ENCODE measurements around the gene GRID1.

Gene GRID1

DNA sequence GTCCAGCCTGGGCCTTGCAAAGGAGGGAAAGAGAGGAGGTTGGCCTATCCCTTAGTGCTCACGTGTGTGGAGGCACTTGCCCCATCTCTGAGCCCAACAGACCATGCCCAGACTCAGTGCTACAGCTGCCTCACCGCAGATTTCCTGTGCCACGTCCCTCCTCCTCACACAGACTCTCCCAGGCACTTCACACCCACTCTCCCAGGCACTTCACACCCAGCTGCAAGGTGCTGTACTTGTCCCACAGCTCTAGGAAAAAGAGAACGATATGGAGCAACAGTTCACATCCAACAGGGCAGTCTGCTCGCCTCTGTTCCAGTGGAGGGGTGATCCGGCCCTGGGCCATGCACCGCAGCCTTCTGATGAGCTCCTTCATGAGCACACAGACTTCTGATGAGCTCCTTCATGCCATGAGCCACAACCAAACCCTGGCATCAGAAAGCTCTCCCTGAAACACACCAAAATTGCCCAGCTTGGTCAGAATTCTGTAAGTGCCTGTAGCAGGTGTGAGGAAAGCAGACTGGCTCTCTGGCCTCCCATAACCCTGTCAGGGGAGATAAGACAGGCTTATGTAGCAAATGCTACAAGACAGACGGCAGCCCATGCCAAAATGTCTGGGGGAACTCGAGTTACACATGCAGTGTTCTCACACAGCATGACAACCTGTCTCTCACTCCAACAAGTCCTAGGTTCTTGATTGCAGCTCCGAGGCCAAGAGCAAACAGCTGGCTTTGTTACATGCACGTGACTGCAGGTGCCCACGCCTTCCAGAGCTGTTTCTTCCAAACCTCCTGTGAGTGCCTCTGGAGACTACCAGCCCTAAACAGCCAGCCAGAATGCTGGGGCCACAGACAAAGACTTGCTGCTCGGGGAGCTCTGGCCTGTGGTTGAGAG, 348.5 kb downstream of the GRID1 start:
- TF ChIP-seq POLR2A (IDR thresholded peaks at IDR 0.05; ENCODE audit: low read length) (no peak), GATA1 (IDR thresholded peaks at IDR 0.05; ENCODE audit: low read depth, low read length) (no peak)
- no peak for DNase-seq

- no peak for DNase-seq
- no peak for TF ChIP-seq POLR2A (IDR thresholded peaks at IDR 0.05; ENCODE audit: low read length)
Observed at GRCh38 chr10:86013568-86013967, 353.0 kb downstream of the GRID1 start.

GRCh38 chr10:86007171-86007570, 359.4 kb downstream of the GRID1 start:
- no peak for DNase-seq
- TF ChIP-seq POLR2A (IDR thresholded peaks at IDR 0.05; ENCODE audit: low read length) (no peak), GATA1 (IDR thresholded peaks at IDR 0.05; ENCODE audit: low read depth, low read length) (no peak)

- no peak for TF ChIP-seq GATA1 (IDR thresholded peaks at IDR 0.05; ENCODE audit: low read depth, low read length)
- TF ChIP-seq POLR2A (IDR thresholded peaks at IDR 0.05; ENCODE audit: low read length): no peak
- no peak for DNase-seq
Observed at GRCh38 chr10:86004337-86004736, 362.3 kb downstream of the GRID1 start.

DNA sequence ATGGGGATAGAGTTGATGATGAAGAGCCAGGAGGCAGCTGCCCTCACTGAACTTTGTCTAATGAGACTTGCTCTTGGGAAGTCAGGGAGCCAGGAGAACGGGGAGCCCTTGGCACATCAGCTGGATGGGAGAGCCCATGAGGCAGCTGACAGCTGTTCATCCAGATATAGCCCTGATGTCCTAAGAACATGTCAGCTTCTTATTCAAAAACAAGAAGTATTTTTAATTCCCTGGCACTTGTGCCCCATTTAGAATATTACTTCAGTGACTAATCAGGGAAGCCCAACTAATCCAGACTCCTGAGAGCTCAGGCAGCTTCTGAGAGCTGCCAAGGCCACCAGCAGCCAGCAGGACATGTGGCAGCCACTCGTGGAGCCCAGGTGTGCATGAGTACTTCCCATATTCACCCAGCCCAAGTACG, 363.4 kb downstream of the GRID1 start:
- no peak for TF ChIP-seq GATA1 (IDR thresholded peaks at IDR 0.05; ENCODE audit: low read depth, low read length)
- DNase-seq: no peak

GRCh38 chr10:86001521-86001920, 365.1 kb downstream of the GRID1 start:
- TF ChIP-seq GATA1 (IDR thresholded peaks at IDR 0.05; ENCODE audit: low read depth, low read length) (no peak), POLR2A (IDR thresholded peaks at IDR 0.05; ENCODE audit: low read length) (no peak)
- no peak for DNase-seq

DNA sequence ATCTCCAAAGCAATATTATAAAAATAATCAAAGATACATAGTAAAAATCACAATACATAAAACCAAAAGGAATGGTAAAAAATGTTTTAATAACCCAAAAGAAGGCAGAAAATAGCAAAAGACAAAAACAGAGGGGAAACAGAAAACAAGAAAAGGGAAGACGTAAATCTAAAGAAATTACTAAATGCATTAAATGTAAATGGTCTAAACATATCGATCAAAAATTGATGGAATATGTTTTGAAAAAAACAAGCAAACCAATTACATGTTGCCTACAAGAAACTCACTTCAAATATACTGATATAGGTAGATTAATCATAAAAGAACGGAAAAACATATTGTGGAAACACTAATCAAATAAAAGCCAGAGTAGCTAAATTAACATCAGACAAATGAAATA, 369.1 kb downstream of the GRID1 start:
- TF ChIP-seq POLR2A (IDR thresholded peaks at IDR 0.05; ENCODE audit: low read length): no peak
- no peak for TF ChIP-seq GATA1 (IDR thresholded peaks at IDR 0.05; ENCODE audit: low read depth, low read length)
- DNase-seq: no peak

GRCh38 chr10:85995791-85996190, 370.8 kb downstream of the GRID1 start:
- DNase-seq: peak; percentile 3 to 4
- no peak for TF ChIP-seq GATA1 (IDR thresholded peaks at IDR 0.05; ENCODE audit: low read depth, low read length)
- no peak for TF ChIP-seq POLR2A (IDR thresholded peaks at IDR 0.05; ENCODE audit: low read length)

GRCh38 chr10:85993840-85994507, 372.6 kb downstream of the GRID1 start:
- DNase-seq: no peak

GRCh38 chr10:85993140-85993539, 373.5 kb downstream of the GRID1 start:
- no peak for DNase-seq
- no peak for TF ChIP-seq POLR2A (IDR thresholded peaks at IDR 0.05; ENCODE audit: low read length)
- TF ChIP-seq GATA1 (IDR thresholded peaks at IDR 0.05; ENCODE audit: low read depth, low read length): no peak

More at GRCh38 chr10:85993840-85994507, 372.6 kb downstream of the GRID1 start:
- TF ChIP-seq POLR2A (IDR thresholded peaks at IDR 0.05; ENCODE audit: low read length): no peak
- TF ChIP-seq GATA1 (IDR thresholded peaks at IDR 0.05; ENCODE audit: low read depth, low read length): no peak

DNA sequence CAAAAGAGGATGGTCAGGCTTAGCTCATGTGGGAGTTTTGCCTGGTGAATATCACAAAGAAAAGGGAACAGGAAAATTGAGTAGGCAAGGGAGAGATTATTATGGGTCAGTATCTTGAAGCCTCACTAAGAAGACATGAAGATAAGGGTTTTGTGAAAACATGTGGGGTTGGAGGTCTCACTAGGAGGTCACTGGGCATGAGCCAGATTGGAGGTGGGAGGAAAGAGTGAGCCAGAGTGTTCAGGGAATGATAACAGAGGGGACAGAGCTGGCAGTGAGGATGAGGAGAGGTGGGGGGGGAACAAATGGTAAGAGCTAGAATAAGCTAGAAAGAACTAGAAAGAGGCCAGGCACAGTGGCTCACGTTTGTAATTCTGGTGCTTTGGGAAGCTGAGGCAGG, 374.3 kb downstream of the GRID1 start:
- TF ChIP-seq POLR2A (IDR thresholded peaks at IDR 0.05; ENCODE audit: low read length): no peak
- DNase-seq: no peak

- no peak for DNase-seq
- TF ChIP-seq GATA1 (IDR thresholded peaks at IDR 0.05; ENCODE audit: low read depth, low read length) (no peak), POLR2A (IDR thresholded peaks at IDR 0.05; ENCODE audit: low read length) (no peak)
Observed at GRCh38 chr10:85986777-85987176, 379.8 kb downstream of the GRID1 start.

DNA sequence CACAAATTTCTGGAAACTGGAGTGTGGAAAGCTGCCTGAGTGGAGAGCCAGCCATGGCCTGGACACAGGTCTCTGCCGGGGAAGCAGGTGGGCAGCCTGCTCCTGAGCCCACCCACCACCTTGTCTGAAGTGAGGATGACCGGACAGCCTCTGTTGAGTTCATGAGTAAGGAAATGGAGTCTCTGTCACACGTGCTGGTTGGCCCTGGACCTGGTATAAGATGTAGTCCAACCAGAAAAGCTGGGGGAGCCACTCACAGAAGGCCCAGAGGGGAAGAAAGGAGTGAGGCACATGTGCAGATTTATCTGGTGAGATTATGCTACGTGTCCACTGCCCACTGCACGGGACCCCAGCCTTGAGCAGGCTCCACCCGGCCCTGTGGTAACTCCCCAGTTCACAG, 383.5 kb downstream of the GRID1 start:
- TF ChIP-seq POLR2A (IDR thresholded peaks at IDR 0.05; ENCODE audit: low read length): no peak
- TF ChIP-seq GATA1 (IDR thresholded peaks at IDR 0.05; ENCODE audit: low read depth, low read length): no peak
- DNase-seq: no peak

GRCh38 chr10:85979598-85979997, 387.0 kb downstream of the GRID1 start:
- TF ChIP-seq GATA1 (IDR thresholded peaks at IDR 0.05; ENCODE audit: low read depth, low read length): no peak
- no peak for DNase-seq

All from erythroblast (primary cell).